GM12872 (cell line): ENCODE data around the gene RNF34.

Experiments used
- TF ChIP-seq, protein P1 (sequence below): IDR thresholded peaks from 3 replicates; pipeline ENCODE4 v1.5.1; 2011; ENCODE audit warnings: low read depth, mild to moderate bottlenecking, low read length, moderate library complexity; ENCODE audit not compliant: insufficient read depth

The RNF34 gene

DNA sequence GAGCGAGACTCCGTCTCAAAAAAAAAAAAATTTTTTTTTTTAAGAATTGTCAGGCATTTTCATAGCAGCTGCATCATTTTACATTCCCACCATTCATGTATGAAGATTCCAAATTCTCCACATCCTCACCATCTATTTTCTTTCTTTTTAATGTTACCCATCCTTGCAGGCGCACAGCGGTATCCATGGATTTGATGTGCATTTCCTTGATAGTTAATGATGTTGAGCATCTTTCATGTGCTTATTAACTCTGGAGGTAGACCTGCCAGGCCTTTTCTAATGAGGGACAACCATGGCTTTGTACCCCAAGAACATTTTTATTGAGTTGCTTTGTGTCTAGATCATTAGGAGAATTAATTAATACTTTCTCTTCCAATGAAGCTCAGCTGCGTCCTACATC is 1.6 kb upstream of the RNF34 start:
- TF ChIP-seq, protein P1, sequence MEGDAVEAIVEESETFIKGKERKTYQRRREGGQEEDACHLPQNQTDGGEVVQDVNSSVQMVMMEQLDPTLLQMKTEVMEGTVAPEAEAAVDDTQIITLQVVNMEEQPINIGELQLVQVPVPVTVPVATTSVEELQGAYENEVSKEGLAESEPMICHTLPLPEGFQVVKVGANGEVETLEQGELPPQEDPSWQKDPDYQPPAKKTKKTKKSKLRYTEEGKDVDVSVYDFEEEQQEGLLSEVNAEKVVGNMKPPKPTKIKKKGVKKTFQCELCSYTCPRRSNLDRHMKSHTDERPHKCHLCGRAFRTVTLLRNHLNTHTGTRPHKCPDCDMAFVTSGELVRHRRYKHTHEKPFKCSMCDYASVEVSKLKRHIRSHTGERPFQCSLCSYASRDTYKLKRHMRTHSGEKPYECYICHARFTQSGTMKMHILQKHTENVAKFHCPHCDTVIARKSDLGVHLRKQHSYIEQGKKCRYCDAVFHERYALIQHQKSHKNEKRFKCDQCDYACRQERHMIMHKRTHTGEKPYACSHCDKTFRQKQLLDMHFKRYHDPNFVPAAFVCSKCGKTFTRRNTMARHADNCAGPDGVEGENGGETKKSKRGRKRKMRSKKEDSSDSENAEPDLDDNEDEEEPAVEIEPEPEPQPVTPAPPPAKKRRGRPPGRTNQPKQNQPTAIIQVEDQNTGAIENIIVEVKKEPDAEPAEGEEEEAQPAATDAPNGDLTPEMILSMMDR: no peak

DNA sequence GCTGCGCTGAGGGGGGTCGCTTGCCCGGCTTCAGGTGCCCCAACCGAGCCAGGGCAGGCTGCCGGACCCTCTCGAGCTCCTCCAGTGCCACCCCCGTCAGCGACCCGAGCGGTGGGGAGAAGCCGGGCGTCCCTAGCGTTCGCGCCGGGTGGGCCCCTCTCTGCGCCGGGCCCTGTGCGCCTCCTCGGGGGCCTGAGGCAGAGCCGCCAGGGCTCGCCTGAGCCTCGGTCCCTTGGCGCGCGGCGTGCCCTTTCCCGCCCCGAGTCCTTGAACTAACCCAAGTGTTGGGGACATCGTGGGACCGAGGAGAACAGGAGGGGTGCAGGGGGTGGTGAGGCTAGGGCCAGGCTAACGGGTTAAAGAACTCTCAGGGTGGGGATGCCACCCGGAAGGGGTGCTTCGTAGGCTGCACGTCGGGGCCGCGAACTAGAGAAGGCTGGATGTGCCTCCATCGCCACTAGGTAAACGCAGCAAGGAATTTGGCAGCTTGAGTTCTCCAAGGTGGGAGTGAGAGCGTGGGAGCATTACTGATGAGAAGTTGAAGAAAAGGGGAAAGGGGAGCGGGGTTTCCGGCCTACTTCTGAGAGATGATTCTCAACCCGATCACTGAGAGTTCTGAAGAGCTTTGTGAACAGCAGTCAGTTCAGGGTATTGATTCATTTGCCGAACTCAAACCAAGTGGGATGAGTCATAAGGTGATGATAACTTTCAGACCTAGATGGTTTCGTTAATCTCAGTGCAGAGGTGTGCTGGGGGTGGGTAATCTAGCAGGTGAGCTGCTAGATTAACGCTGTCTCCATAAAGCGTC is 618 bp downstream of the RNF34 start:
- TF ChIP-seq, protein P1: no peak

DNA sequence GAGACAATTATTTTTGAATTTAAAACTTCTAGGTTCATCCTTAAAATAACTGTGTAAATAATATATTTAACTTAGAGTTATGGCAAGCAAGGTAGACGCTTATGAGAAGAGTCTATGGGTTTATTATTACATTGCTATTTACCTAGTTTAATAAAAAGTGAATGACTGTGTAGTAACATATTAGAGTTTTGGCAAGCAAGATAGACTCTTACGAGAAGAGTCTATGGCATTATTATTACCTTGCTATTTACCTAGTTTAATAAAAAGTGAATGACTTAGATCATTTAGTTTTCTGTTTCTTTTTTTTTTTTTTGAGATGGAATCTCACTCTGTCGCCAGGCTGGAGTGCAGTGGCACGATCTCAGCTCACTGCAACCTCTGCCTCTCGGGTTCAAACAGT is 3.8 kb downstream of the RNF34 start:
- TF ChIP-seq, protein P1: no peak

DNA sequence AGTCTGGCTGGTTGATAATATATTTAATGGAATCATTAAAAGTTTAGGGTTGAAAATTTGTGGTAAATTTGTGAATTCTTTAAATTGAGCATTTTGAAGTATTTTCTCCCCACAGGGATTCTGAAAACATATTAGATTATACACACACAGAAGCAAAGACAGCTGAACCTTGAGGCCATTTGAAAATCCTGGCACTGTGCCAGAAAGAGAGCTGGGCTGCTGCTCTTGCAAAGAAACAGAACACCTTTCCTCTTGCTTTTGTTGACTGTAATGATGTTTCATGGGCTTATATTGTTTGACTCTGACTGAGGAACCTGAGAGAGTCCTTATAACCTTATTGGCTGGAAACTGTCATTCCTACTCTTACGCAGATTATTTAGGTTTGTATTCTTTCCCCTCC is 4.8 kb downstream of the RNF34 start:
- TF ChIP-seq, protein P1: no peak

DNA sequence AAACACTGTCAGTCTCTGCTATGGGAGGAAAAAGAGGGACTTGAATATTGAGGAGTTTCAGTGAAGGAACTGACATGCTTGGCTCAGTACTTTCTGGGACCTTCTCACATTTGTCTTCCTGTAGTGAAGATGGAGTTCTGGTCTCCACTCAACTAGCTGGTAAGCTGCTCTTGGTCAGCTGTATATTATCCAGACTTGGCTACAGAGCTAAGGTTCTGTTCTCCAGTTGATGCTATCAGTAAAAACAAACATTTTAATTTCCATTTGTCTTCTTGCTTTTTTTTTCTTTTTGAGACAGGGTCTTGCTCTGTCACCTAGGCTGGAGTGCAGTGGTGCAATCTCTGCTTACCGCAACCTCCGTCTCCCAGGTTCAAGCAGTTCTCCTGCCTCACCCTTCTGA is 5.3 kb downstream of the RNF34 start:
- TF ChIP-seq, protein P1: no peak

DNA sequence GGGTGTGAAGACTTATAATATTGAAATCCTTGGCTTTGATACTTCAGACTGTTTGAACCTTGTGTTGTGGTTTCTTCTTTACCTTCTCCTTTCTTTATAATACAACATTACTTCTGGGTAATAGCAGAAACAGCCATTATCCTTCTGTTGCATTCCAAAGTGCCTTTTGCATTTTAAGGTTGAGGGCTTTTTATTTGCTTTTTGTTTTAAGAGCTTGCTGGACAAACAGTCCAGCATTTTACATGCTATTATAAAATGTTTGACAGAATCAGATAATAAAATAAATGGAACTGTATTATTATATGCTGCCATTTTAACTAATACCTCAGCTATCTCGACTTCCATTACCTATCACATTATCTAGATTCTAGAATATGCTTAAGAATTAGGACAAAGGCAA is 14.0 kb downstream of the RNF34 start:
- TF ChIP-seq, protein P1: no peak

DNA sequence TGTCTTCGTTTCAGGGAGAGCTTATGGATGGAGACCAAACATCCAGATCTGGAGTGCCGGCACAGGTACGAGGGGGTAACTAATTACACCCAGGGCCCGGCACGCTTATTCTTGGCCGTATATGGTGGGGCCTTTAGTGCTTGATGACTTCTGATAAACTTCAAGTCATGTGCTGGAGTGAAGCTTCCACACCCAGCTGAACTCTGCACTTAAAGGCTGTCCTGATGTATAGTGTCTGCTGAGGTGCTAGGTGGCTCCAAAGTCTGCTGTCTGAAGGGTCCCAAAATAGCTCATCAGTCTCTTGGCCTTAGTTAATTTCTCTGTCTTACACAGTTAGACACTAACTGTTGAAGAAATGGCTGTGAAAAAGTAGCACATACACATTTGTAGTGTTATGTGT is 17.9 kb downstream of the RNF34 start:
- TF ChIP-seq, protein P1: no peak

DNA sequence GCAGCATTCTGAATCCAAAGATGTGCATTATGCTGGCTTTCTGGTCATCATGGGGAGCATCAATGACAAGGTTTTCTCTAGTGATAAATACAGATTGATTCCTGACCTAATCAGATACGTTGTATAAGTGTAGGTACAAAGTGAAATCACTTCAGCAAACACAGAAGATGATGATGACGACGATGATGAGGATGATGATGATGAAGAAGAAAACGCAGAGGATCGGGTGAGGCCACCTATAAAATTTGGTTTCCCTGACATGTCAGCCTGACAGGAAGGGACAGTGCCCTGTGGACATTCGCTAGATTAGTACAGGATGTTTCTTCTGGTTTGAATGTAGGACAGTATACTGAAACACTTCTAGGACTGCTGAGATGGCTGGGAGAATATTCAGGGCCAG is 20.2 kb downstream of the RNF34 start:
- TF ChIP-seq, protein P1: no peak
